Measurements from ENCODE around the gene ZFYVE28.

ZFYVE28 gene

GRCh38 chr4:2271279-2272025, 147.0 kb downstream of the ZFYVE28 start:
- no peak for DNase-seq (ENCODE audit: low spot score)

GRCh38 chr4:2270341-2271165, 147.9 kb downstream of the ZFYVE28 start:
- no peak for DNase-seq (ENCODE audit: low spot score)

- no peak for DNase-seq (ENCODE audit: low spot score)
Measured at GRCh38 chr4:2269618-2270163, 148.8 kb downstream of the ZFYVE28 start.

GRCh38 chr4:2269206-2269531, 149.3 kb downstream of the ZFYVE28 start:
- no peak for DNase-seq (ENCODE audit: low spot score)

GRCh38 chr4:2268357-2269205, 149.9 kb downstream of the ZFYVE28 start:
- no peak for DNase-seq (ENCODE audit: low spot score)

- no peak for DNase-seq (ENCODE audit: low spot score)
Measured at GRCh38 chr4:2267841-2268240, 150.6 kb downstream of the ZFYVE28 start.

GRCh38 chr4:2267320-2267811, 151.1 kb downstream of the ZFYVE28 start:
- no peak for DNase-seq (ENCODE audit: low spot score)

- DNase-seq (ENCODE audit: low spot score), result no peak
Measured at GRCh38 chr4:2266821-2267220, 151.6 kb downstream of the ZFYVE28 start.

- DNase-seq (ENCODE audit: low spot score), result no peak
Measured at GRCh38 chr4:2266181-2266580, 152.3 kb downstream of the ZFYVE28 start.

- DNase-seq (ENCODE audit: low spot score), result no peak
Measured at GRCh38 chr4:2265113-2266110, 153.0 kb downstream of the ZFYVE28 start.

GRCh38 chr4:2264481-2265041, 153.9 kb downstream of the ZFYVE28 start:
- no peak for DNase-seq (ENCODE audit: low spot score)

GRCh38 chr4:2263926-2264321, 154.5 kb downstream of the ZFYVE28 start:
- DNase-seq (ENCODE audit: low spot score), result no peak

- DNase-seq (ENCODE audit: low spot score), result no peak
Measured at GRCh38 chr4:2262944-2263250, 155.5 kb downstream of the ZFYVE28 start.

- DNase-seq (ENCODE audit: low spot score), result peak; percentile 100
Measured at GRCh38 chr4:2262145-2262943, 156.1 kb downstream of the ZFYVE28 start.

- DNase-seq (ENCODE audit: low spot score), result no peak
Measured at GRCh38 chr4:2261853-2262144, 156.6 kb downstream of the ZFYVE28 start, which contains the start of gene MXD4. MXD4 (minus strand) TSS chr4:2262109; CDS start chr4:2261980, 129 bp downstream.

GRCh38 chr4:2261110-2261852, 157.2 kb downstream of the ZFYVE28 start:
- peak; percentile 61 for DNase-seq (ENCODE audit: low spot score)

- peak; percentile 11 for DNase-seq (ENCODE audit: low spot score)
Measured at GRCh38 chr4:2260344-2261109, 157.9 kb downstream of the ZFYVE28 start.

Measured in kidney tubule cell (primary cell).